H9 (cell line): ENCODE measurements around the gene RDH12. TPM values are rescaled to one million over a fixed set of nuclear protein-coding genes. Genes with fewer than 3 reads are reported as not detected.

Source experiments
- DNase-seq: peaks from one replicate; pipeline ENCODE4 v3.0.0-alpha.2; 2017
- H2AFZ ChIP-seq: one replicate; pipeline ENCODE4 v1.6.1; 2013; ENCODE audit warnings: mild to moderate bottlenecking, low read length, control low read depth, moderate library complexity
- H2AK5ac ChIP-seq: 2 replicates; pipeline ENCODE4 v1.6.1; 2013; ENCODE audit warnings: low read length, control low read depth, mixed read lengths; ENCODE audit not compliant: insufficient read length
- H2BK120ac ChIP-seq: one replicate; pipeline ENCODE4 v1.6.1; 2013; ENCODE audit warnings: low read depth, mild to moderate bottlenecking, low read length, control low read depth, inconsistent platforms; ENCODE audit not compliant: poor library complexity, severe bottlenecking
- H2BK12ac ChIP-seq: 2 replicates; pipeline ENCODE4 v1.6.1; 2013; ENCODE audit warnings: low read length, control low read depth, mixed read lengths, low read depth; ENCODE audit not compliant: insufficient read length
- H2BK15ac ChIP-seq: 2 replicates; pipeline ENCODE4 v1.6.1; 2013; ENCODE audit warnings: low read depth, low read length, control low read depth
- H2BK20ac ChIP-seq: one replicate; pipeline ENCODE4 v1.6.1; 2013; ENCODE audit warnings: low read depth, mild to moderate bottlenecking, low read length, control low read depth, inconsistent platforms; ENCODE audit not compliant: poor library complexity, severe bottlenecking
- H2BK5ac ChIP-seq: 2 replicates; pipeline ENCODE4 v1.6.1; 2013; ENCODE audit warnings: low read length, control low read depth, mixed read lengths; ENCODE audit not compliant: insufficient read length
- H3K14ac ChIP-seq: 2 replicates; pipeline ENCODE4 v1.6.1; 2013; ENCODE audit warnings: low read length, control low read depth; ENCODE audit not compliant: insufficient read depth
- H3K18ac ChIP-seq: 2 replicates; pipeline ENCODE4 v1.6.1; 2013; ENCODE audit warnings: low read depth, mild to moderate bottlenecking, mixed read lengths, low read length, control low read depth; ENCODE audit not compliant: insufficient read length
- H3K23ac ChIP-seq: 2 replicates; pipeline ENCODE4 v1.6.1; 2013; ENCODE audit warnings: low read length, control low read depth, mixed read lengths, low read depth; ENCODE audit not compliant: insufficient read length
- H3K23me2 ChIP-seq: 2 replicates; pipeline ENCODE4 v1.6.1; 2013; ENCODE audit warnings: low read depth, mild to moderate bottlenecking, mixed read lengths, low read length, control low read depth; ENCODE audit not compliant: insufficient read length, poor library complexity, severe bottlenecking
- H3K27ac ChIP-seq: 2 replicates; pipeline ENCODE4 v1.5.1; 2013; ENCODE audit warnings: low read length, control low read depth, mixed read lengths, low read depth; ENCODE audit not compliant: insufficient read length
- H3K27me3 ChIP-seq: 2 replicates; pipeline ENCODE4 v1.6.1; 2013; ENCODE audit warnings: low read length, control low read depth, inconsistent platforms; ENCODE audit not compliant: insufficient read depth
- H3K4ac ChIP-seq: 2 replicates; pipeline ENCODE4 v1.6.1; 2013; ENCODE audit warnings: low read depth, mild to moderate bottlenecking, control low read depth, inconsistent platforms, low read length, moderate library complexity
- H3K4me1 ChIP-seq: 2 replicates; pipeline ENCODE4 v1.6.1; 2013; ENCODE audit warnings: low read length, control low read depth, inconsistent platforms; ENCODE audit not compliant: insufficient read depth
- H3K4me2 ChIP-seq: 2 replicates; pipeline ENCODE4 v1.6.1; 2013; ENCODE audit warnings: low read length, control low read depth, mixed read lengths; ENCODE audit not compliant: insufficient read length, insufficient read depth
- H3K56ac ChIP-seq: 2 replicates; pipeline ENCODE4 v1.6.1; 2013; ENCODE audit warnings: low read depth, mild to moderate bottlenecking, mixed read lengths, low read length, control low read depth; ENCODE audit not compliant: insufficient read length
- H3K79me1 ChIP-seq: 2 replicates; pipeline ENCODE4 v1.6.1; 2013; ENCODE audit warnings: low read depth, mild to moderate bottlenecking, moderate library complexity, low read length, control low read depth, inconsistent platforms; ENCODE audit not compliant: insufficient read depth, poor library complexity, severe bottlenecking
- H3K79me2 ChIP-seq: 2 replicates; pipeline ENCODE4 v1.6.1; 2013; ENCODE audit warnings: low read length, control low read depth, inconsistent platforms; ENCODE audit not compliant: insufficient read depth
- H3K9ac ChIP-seq: 2 replicates; pipeline ENCODE4 v1.6.1; 2013; ENCODE audit warnings: low read length, control low read depth, mixed read lengths; ENCODE audit not compliant: insufficient read length; ENCODE audit errors: extremely low read depth
- H3K9me3 ChIP-seq: one replicate; pipeline ENCODE4 v1.6.1; 2013; ENCODE audit warnings: low read depth, low read length, inconsistent platforms; ENCODE audit not compliant: control insufficient read depth
- H3T11ph ChIP-seq: one replicate; pipeline ENCODE4 v1.6.1; 2013; ENCODE audit warnings: mild to moderate bottlenecking, low read length, control low read depth, inconsistent platforms
- H4K20me1 ChIP-seq: one replicate; pipeline ENCODE4 v1.6.1; 2013; ENCODE audit not compliant: control insufficient read depth, insufficient read length, insufficient read depth
- H4K5ac ChIP-seq: 2 replicates; pipeline ENCODE4 v1.6.1; 2013; ENCODE audit warnings: low read depth, mild to moderate bottlenecking, mixed read lengths, low read length, control low read depth; ENCODE audit not compliant: insufficient read length
- H4K8ac ChIP-seq: replicated peaks from 2 replicates; pipeline ENCODE4 v1.6.1; 2013; ENCODE audit warnings: low read length, control low read depth, mixed read lengths, low read depth; ENCODE audit not compliant: insufficient read length
- H4K91ac ChIP-seq: 2 replicates; pipeline ENCODE4 v1.6.1; 2013; ENCODE audit warnings: low read depth, mild to moderate bottlenecking, moderate library complexity, mixed read lengths, low read length, control low read depth; ENCODE audit not compliant: insufficient read length
- H3K27ac Mint-ChIP-seq, 3 experiments: 2 replicates in 2 of 3; 3 replicates in 1 of 3; pipeline ENCODE4 v1.8.0; 2020 to 2021; ENCODE audit warnings: mixed read lengths in 3 of 3, mild to moderate bottlenecking in 1 of 3, moderate library complexity in 1 of 3
- H3K27me3 Mint-ChIP-seq: 2 replicates; pipeline ENCODE4 v1.8.0; 2021; ENCODE audit warnings: low read depth, mild to moderate bottlenecking, moderate library complexity, mixed read lengths
- H3K36me3 Mint-ChIP-seq, 3 experiments: 2 replicates in 2 of 3; 3 replicates in 1 of 3; pipeline ENCODE4 v1.8.0; 2020 to 2021; ENCODE audit warnings: low read depth in 3 of 3, mixed read lengths in 3 of 3; ENCODE audit not compliant: insufficient read depth in 1 of 3
- H3K4me1 Mint-ChIP-seq, 2 experiments: 2 replicates each; pipeline ENCODE4 v1.8.0; 2020; ENCODE audit warnings: mixed read lengths in 2 of 2
- H3K4me3 Mint-ChIP-seq, 2 experiments: 2 replicates in 1 of 2; 3 replicates in 1 of 2; pipeline ENCODE4 v1.8.0; 2020 to 2021; ENCODE audit warnings: mild to moderate bottlenecking in 2 of 2, mixed read lengths in 2 of 2, moderate library complexity in 1 of 2
- H3K9me3 Mint-ChIP-seq, 2 experiments: 2 replicates in 1 of 2; 3 replicates in 1 of 2; pipeline ENCODE4 v1.8.0; 2020; ENCODE audit warnings: mild to moderate bottlenecking in 2 of 2, mixed read lengths in 2 of 2, moderate library complexity in 1 of 2
- CTCF ChIP-seq: fragments of 200-600 bp; sonication (generic); conservative IDR thresholded peaks from 3 replicates; pipeline ENCODE4 v1.8.0; 2021; ENCODE audit warnings: antibody characterized with exemption, mild to moderate bottlenecking
- WGBS: extraction: QIAGEN DNeasy Blood & Tissue Kit; methylation state at CpG from one replicate; pipeline ENCODE4 v1.1.7; 2013; ENCODE audit warnings: missing lambda C conversion rate, low lambda C conversion rate, mixed read lengths; ENCODE audit not compliant: insufficient read length; ENCODE audit errors: extremely low coverage; 5-methylcytosine and 5-hydroxymethylcytosine counted together
- total RNA-seq: library from RNA; stranded (reverse); gene quantifications from 2 replicates; pipeline ENCODE4 v1.2.1, GENCODE V29; 2021

The RDH12 gene
- total RNA-seq, 1 experiment from 2014 or later = 0.74 TPM

GRCh38 chr14:67653651-67654280, 47.9 kb upstream of the RDH12 start:
- Histone ChIP-seq H3T11ph (no peak overlapping the region), H3K23me2 (no peaks in the 10 kb centered on the region), H2BK15ac (no peak overlapping the region), H4K5ac (no peak overlapping the region), H3K18ac (no peak overlapping the region), H4K20me1 (no peaks in the 10 kb centered on the region), H3K14ac (no peak overlapping the region), H2BK120ac (no peak overlapping the region), H3K27ac (no peak overlapping the region), H3K4ac (no peak overlapping the region), H3K4me1 (no peaks in the 10 kb centered on the region), H3K79me1 (no peaks in the 10 kb centered on the region), H2BK5ac (no peak overlapping the region), H2AFZ (no peak overlapping the region), H4K91ac (no peak overlapping the region), H2AK5ac (no peak overlapping the region), H3K9ac (no peak overlapping the region), H3K9me3 (no peaks in the 10 kb centered on the region), H3K27me3 (no peaks in the 10 kb centered on the region), H3K23ac (no peak overlapping the region), H3K56ac (no peak overlapping the region), H4K8ac (no peak overlapping the region), H2BK12ac (no peak overlapping the region), H3K79me2 (no peaks in the 10 kb centered on the region), H2BK20ac (no peak overlapping the region), H3K4me2 (no peak overlapping the region)
- Mint-ChIP-seq H3K27me3 (no peaks in the 10 kb centered on the region), H3K36me3 (peaks cover 22 to 87% (median 68%) of the 10 kb centered on the region in 3 experiments; a peak in 6 of 7 replicates), H3K27ac (peak overlapping the region in 2 of 3 experiments; percentile 40 to 88; a peak in 3 of 7 replicates), H3K9me3 (no peaks in the 10 kb centered on the region), H3K4me1 (no peaks in the 10 kb centered on the region), H3K4me3 (no peak overlapping the region)
- no peak for TF ChIP-seq CTCF
- DNase-seq = no peak
- WGBS = no CpG with 5 or more reads among the region's 6 CpGs
